Stimulated activated CD4-positive, alpha-beta T cell treated with anti-CD3 and anti-CD28 coated beads, Interleukin-12 subunit alpha, Interleukin-12 subunit beta, amount 100 ng/mL, for 48 hours (primary cell): ENCODE measurements around the gene TGM2.

Experiments
- DNase-seq, 3 donors: peaks; one replicate each; pipeline ENCODE4 v3.0.0-alpha.2; 2020; ENCODE audit warnings: low read depth in 2 of 3, low spot score in 1 of 3

The TGM2 gene

DNA sequence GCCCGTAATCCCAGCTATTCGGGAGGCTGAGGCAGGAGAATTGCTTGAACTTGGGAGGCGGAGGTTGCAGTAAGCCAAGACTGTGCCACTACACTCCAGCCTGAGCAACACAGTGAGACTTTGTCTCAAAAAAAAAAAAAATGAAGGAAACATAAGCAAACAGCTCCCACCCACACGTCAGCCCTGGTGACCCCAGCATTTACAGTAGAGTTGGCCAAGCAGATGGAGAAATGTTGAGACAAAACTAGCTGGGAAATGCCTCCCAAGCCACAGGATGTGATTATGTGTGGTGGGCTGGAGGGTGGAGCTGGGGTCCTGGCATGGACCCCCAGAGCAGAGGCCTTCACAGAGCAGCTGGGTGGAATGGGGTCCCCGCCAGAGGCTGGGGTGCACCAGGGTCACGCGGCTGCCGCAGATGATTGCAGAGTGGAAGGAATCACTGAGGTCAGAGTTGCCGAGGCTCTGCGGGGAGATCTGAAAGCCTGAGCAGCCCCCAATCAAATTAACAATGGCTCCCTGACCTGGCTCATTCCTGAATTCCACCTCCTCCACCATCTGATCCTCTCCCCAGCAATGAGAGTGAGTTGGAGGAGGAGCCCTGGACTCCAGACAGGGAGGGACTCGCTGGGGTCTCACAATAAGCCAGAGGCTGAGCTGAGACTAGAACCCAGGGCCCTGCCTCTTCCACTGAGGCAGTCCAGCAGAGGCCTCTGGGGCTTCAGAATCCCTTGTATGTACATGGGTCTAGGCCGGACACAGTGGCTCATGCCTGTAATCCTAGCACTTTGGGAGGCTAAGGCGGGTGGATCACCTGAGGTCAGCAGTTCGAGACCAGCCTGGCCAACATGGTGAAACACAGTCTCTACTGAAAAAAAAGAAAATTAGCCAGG is 34.7 kb upstream of the TGM2 start:
- no peak for DNase-seq

DNA sequence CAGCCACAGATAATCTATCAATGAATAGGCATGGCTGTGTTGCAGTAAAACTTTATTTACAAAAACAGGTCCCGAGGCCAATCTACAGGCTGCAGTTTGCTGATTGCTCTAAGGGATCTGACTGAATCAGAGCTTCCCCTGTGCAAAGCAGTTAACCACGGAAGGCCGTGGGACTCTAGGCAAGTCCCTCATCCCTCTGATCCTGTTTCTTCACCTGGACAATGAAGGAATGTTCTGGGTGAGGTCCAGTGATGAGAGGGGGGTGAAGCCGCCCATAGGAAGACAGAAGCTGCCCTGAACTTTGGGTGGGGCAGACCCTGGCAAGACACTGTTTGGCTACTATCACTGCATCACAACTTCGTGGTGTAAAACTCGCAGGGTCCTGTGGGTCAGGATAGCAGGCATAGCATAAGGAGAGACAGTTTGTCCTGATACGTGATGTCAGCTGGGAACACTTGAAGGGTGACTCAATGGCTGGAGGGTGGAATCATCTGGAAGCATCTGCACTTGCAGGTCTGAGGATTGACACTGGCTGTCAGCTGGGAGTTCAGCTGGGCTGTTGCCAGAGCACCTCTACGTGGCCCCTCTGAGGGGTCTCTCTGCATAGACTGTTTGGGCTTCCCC is 33.3 kb upstream of the TGM2 start:
- DNase-seq, result no peak

GRCh38 chr20:38197619-38198018 is 32.5 kb upstream of the TGM2 start:
- no peak for DNase-seq

GRCh38 chr20:38197217-38197616 is 32.1 kb upstream of the TGM2 start:
- no peak for DNase-seq

GRCh38 chr20:38196592-38196991 is 31.5 kb upstream of the TGM2 start:
- DNase-seq, result no peak

GRCh38 chr20:38196076-38196475 is 31.0 kb upstream of the TGM2 start:
- no peak for DNase-seq

GRCh38 chr20:38195521-38195920 is 30.5 kb upstream of the TGM2 start:
- no peak for DNase-seq

GRCh38 chr20:38194971-38195504 is 30.0 kb upstream of the TGM2 start:
- no peak for DNase-seq

DNA sequence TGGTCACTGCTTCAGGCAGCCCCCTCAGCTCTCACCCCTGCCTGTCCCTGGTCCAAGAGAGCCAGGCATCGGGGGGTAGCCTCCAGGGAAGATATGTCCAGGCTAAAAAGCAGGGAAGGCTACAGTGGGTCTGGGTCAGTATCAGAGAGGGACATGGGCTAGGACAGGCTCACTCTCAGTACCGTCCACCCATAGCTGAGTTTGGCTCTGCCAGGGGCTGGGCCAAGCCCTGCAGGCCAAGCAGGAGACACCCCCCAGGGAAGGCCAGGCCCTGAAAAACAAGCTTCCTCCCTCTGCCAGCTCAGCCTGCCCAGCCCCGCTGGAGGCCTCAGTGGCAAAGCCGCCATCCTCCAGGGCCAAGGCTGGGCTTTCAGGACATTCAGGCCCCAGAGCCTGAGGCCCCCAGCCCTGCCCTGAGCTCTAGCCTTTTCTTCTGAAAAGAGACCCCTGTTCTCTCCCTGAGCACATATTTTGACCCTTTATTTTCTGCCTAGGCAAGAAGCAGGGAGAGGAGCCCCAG is 28.6 kb upstream of the TGM2 start:
- no peak for DNase-seq

DNA sequence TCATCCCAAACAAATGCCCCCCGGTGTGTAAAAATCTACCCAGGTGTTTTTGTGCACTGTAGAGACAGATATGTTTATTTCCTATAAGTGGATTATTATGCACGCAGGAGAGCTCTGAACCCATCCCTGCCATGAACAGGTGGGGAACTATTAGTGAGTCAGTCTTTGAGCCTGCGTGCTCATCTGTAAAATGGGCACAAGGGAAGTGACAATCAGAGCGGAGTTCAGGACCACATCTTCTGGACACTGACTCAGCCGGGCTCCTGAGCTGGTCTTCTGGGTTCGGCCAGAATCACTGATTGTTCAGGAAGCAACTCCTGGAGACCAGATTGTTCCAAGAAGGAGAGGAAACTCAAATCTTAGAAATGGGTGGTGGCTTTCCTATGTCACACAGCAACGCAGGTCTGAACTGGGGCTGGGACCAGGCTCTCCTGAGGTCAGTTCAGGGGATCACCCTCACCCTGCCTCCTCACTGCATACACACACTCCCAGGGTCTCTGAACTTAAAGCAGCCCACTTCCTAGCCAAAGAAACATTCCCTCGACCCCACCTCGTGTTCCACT is 27.3 kb upstream of the TGM2 start:
- no peak for DNase-seq

GRCh38 chr20:38191654-38192053 is 26.6 kb upstream of the TGM2 start:
- no peak for DNase-seq

DNA sequence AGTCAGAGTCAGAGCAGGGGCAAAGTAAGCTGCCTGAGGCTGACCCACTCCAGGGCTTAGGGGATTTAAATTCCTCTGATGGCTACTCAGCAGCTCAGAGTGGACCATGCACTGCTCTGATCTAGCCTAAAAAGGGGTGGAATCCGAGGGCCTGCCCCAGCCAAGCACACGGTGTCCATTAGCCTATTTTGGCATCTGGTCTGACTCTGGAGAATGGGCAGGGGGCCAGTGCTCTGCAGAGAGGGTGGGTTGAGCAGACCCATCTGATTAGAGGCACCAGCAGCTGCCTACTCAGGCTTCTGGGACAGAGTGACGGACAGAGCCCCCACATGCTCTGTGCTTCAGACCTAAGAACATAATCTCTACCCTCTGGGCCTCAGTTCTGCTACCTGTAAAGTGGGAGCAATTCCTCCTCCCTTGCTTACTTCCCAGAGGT is 25.9 kb upstream of the TGM2 start:
- no peak for DNase-seq

GRCh38 chr20:38190166-38190565 is 25.1 kb upstream of the TGM2 start:
- no peak for DNase-seq

GRCh38 chr20:38187517-38187916 is 22.4 kb upstream of the TGM2 start:
- no peak for DNase-seq

DNA sequence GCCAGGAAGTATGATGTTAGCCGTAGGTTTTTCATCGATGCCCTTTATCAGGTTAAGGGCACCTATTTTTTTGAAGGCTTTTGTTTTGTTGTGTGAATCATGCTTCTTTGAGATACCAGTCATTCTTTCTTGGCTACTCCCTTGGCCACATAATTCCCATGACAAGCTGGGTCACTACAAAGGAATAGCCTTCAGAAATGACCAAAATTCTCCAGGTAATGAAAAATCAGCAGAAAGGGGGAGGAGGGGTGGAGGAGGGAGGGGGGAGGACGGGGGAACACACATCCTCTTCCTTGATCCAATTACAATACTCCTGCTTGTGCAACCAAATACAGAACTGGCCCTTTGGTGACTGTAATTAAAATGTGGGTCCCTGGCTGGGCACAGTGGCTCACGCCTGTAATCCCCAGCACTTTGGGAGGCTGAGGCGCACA is 21.7 kb upstream of the TGM2 start:
- no peak for DNase-seq

GRCh38 chr20:38184101-38184500 is 19.0 kb upstream of the TGM2 start:
- DNase-seq, result no peak

- no peak for DNase-seq
Measured at GRCh38 chr20:38181971-38182370, 16.9 kb upstream of the TGM2 start.

DNA sequence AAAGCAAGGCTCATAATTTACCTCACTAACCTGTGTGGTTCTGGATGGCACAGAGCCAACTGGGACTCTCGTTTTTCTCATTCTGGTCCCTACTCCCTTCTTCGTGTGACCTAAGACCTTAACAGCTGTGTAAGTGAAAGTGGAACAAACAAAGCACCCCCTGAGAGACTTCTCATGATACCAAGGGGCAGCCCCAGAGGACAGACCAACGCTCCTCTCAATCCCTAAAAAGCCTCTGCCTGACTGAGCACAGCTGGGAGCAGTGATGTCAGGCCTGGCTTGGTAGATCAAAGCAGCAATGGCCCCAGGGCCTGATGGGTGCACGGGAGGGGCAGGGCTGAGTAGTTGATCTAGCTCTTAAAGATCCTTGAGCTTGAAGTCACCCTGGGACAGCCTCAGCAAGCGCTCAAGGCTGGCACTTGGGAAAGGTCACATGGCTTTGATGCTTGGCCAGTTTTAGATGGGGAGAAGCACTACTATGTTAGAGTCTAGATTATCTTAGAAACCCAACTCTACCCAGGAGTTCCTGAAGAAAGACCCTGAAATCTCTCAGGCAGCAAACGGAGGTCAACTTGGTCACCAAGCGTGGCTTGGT is 16.2 kb upstream of the TGM2 start:
- no peak for DNase-seq

GRCh38 chr20:38180781-38181180 is 15.7 kb upstream of the TGM2 start:
- DNase-seq, result no peak

DNA sequence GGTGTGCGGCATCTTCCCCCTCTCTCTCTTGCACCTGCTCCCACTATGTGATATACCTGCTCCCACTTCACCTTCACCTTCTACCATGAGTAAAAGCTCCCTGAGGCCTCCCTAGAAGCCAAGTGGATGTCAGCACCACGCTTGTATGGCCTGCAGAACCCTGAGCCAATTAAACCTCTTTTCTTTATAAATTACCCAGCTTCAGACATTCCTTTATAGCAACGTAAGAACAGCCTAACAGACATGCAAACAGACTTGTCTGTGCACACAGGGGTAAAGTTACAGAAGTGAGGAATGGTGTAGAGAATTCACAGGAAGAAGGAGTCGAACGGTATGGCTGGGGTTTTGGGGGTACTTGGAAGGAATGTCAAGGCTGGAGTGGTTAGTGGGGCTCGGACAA is 14.8 kb upstream of the TGM2 start:
- DNase-seq, result no peak

GRCh38 chr20:38178581-38178980 is 13.5 kb upstream of the TGM2 start:
- DNase-seq, result no peak
